IPS DF 19.7 (cell line): ENCODE results near the gene MOB1B.
"Not testable (repeated sequence)": the region's sequence is repeated elsewhere in the genome, so short reads cannot be mapped to it uniquely, and the experiment has no call there.

Experiments used
- DNase-seq: peaks from one replicate; pipeline ENCODE4 v3.0.0-alpha.2; 2013; ENCODE audit warnings: low read depth, low spot score

The MOB1B gene

GRCh38 chr4:71008196-71008595 lies 106.0 kb downstream of the MOB1B start:
- no peak for DNase-seq

GRCh38 chr4:71009086-71009485 lies 106.9 kb downstream of the MOB1B start:
- DNase-seq = no peak

- no peak for DNase-seq
Observed at GRCh38 chr4:71009890-71010588, 107.9 kb downstream of the MOB1B start.

- no peak for DNase-seq
Observed at GRCh38 chr4:71011451-71011850, 109.3 kb downstream of the MOB1B start.

GRCh38 chr4:71017391-71017790 lies 115.2 kb downstream of the MOB1B start:
- DNase-seq = not testable (repeated sequence)

- DNase-seq = no peak
Observed at GRCh38 chr4:71020611-71021010, 118.4 kb downstream of the MOB1B start.

- DNase-seq = no peak
Observed at GRCh38 chr4:71025654-71026053, 123.5 kb downstream of the MOB1B start.

- DNase-seq = no peak
Observed at GRCh38 chr4:71026086-71026485, 123.9 kb downstream of the MOB1B start.

GRCh38 chr4:71027611-71028010 lies 125.4 kb downstream of the MOB1B start:
- DNase-seq = no peak

GRCh38 chr4:71029504-71029903 lies 127.3 kb downstream of the MOB1B start:
- DNase-seq = peak; percentile 17

- DNase-seq = not testable (repeated sequence)
Observed at GRCh38 chr4:71032106-71032505, 129.9 kb downstream of the MOB1B start.
